ENCODE measurements around the gene ECT2L. TPM values are rescaled to one million over a fixed set of nuclear protein-coding genes. Genes with fewer than 3 reads are reported as not detected.

The ECT2L gene
- polyA plus RNA-seq, 1 experiment = 0.01 TPM

DNA sequence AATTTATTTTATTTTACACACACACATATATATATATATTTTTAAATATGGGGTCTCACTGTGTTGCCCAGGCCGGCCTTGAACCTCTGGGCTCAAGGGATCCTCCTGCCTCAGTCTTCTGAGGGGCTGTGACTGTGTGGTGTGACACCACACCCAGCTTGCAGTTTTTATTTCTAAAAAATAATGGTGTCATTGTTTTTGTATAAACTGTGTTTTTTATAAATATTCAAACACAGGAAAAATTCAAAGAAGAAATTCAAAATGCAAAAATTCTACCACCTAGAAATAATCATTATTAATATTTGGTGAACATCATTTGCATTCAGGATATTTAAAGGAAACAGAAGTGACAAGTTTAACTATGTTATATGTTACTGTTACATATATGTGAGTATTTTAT, 19.2 kb upstream of the ECT2L start:
- TF ChIP-seq CTCF (IDR thresholded peaks at IDR 0.05; ENCODE audit: low read depth, low read length) = no peak
- CTCF ChIA-PET = no interaction called here
- no peak overlapping the region for H3K27ac ChIP-seq (ENCODE audit: low read depth, low read length)
- no peaks in the 10 kb centered on the region for H3K9me3 ChIP-seq (ENCODE audit: control insufficient read depth, insufficient read depth, low read length)
- POLR2A ChIA-PET = no interaction called here
- no peaks in the 10 kb centered on the region for H3K27me3 ChIP-seq (ENCODE audit: control insufficient read depth, insufficient read depth, low read length)
- no peak overlapping the region for H3K4me3 ChIP-seq (ENCODE audit: low read depth, low read length)
- no peak for DNase-seq (ENCODE audit: low read depth, low spot score)

GRCh38 chr6:138778331-138778730, 17.6 kb upstream of the ECT2L start:
- POLR2A ChIA-PET = no interaction called here
- Histone ChIP-seq H3K9me3 (ENCODE audit: control insufficient read depth, insufficient read depth, low read length) (no peaks in the 10 kb centered on the region), H3K27me3 (ENCODE audit: control insufficient read depth, insufficient read depth, low read length) (no peaks in the 10 kb centered on the region), H3K4me3 (ENCODE audit: low read depth, low read length) (no peak overlapping the region), H3K27ac (ENCODE audit: low read depth, low read length) (no peak overlapping the region)
- no peak for DNase-seq (ENCODE audit: low read depth, low spot score)
- TF ChIP-seq CTCF (IDR thresholded peaks at IDR 0.05; ENCODE audit: low read depth, low read length) = no peak
- CTCF ChIA-PET = no interaction called here

- DNase-seq (ENCODE audit: low read depth, low spot score) = no peak
- ChIA-PET POLR2A (no interaction called here), CTCF (no interaction called here)
Observed at GRCh38 chr6:138782243-138782642, 13.6 kb upstream of the ECT2L start.

GRCh38 chr6:138785079-138785478, 10.8 kb upstream of the ECT2L start:
- no peak for TF ChIP-seq CTCF (IDR thresholded peaks at IDR 0.05; ENCODE audit: low read depth, low read length)
- H3K27me3 ChIP-seq (ENCODE audit: control insufficient read depth, insufficient read depth, low read length) = no peaks in the 10 kb centered on the region
- ChIA-PET CTCF (no interaction called here), POLR2A (no interaction called here)
- no peaks in the 10 kb centered on the region for H3K9me3 ChIP-seq (ENCODE audit: control insufficient read depth, insufficient read depth, low read length)
- no peak overlapping the region for H3K27ac ChIP-seq (ENCODE audit: low read depth, low read length)
- no peak for DNase-seq (ENCODE audit: low read depth, low spot score)
- no peak overlapping the region for H3K4me3 ChIP-seq (ENCODE audit: low read depth, low read length)

More at GRCh38 chr6:138782243-138782642, 13.6 kb upstream of the ECT2L start:
- no peak for TF ChIP-seq CTCF (IDR thresholded peaks at IDR 0.05; ENCODE audit: low read depth, low read length)
- no peaks in the 10 kb centered on the region for H3K27me3 ChIP-seq (ENCODE audit: control insufficient read depth, insufficient read depth, low read length)
- H3K9me3 ChIP-seq (ENCODE audit: control insufficient read depth, insufficient read depth, low read length) = no peaks in the 10 kb centered on the region
- H3K27ac ChIP-seq (ENCODE audit: low read depth, low read length) = no peak overlapping the region
- no peak overlapping the region for H3K4me3 ChIP-seq (ENCODE audit: low read depth, low read length)

- DNase-seq (ENCODE audit: low read depth, low spot score) = no peak
- no peaks in the 10 kb centered on the region for H3K27me3 ChIP-seq (ENCODE audit: control insufficient read depth, insufficient read depth, low read length)
- ChIA-PET CTCF (no interaction called here), POLR2A (no interaction called here)
- no peak overlapping the region for H3K27ac ChIP-seq (ENCODE audit: low read depth, low read length)
- no peak for TF ChIP-seq CTCF (IDR thresholded peaks at IDR 0.05; ENCODE audit: low read depth, low read length)
- H3K4me3 ChIP-seq (ENCODE audit: low read depth, low read length) = no peak overlapping the region
- H3K9me3 ChIP-seq (ENCODE audit: control insufficient read depth, insufficient read depth, low read length) = no peaks in the 10 kb centered on the region
Observed at GRCh38 chr6:138785980-138786379, 9.9 kb upstream of the ECT2L start.
